ENCODE data around the gene PTPRN2. TPM values are rescaled to one million over a fixed set of nuclear protein-coding genes. Genes with fewer than 3 reads are reported as not detected.

Gene PTPRN2
- total RNA-seq, 2 experiments from 2014 or later, result 0.70 TPM; not detected in 1

DNA sequence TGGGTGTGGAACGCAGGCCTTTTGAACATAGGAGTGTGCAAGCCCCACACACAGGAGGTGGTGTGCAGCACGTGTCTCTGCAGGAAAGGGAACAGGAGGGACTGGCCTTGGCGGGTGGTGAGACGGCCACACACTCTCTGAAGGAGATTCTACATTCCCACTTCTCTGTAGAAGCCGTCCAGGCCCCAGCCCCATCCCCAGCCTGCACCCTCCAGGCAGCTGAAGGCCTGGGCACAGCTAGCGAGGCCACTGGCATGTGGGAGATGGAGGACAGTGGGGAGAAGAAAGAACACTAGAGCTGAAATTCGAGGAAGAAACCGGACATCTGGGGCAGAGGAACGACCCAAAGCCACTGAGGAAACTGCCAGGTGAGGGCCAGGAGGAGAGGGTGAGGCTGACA, 743.5 kb downstream of the PTPRN2 start:
- TF ChIP-seq EZH2phosphoT487 (IDR thresholded peaks at IDR 0.05; ENCODE audit: borderline replicate concordance, low read depth, low read length), result no peak
- TF ChIP-seq, protein P1, sequence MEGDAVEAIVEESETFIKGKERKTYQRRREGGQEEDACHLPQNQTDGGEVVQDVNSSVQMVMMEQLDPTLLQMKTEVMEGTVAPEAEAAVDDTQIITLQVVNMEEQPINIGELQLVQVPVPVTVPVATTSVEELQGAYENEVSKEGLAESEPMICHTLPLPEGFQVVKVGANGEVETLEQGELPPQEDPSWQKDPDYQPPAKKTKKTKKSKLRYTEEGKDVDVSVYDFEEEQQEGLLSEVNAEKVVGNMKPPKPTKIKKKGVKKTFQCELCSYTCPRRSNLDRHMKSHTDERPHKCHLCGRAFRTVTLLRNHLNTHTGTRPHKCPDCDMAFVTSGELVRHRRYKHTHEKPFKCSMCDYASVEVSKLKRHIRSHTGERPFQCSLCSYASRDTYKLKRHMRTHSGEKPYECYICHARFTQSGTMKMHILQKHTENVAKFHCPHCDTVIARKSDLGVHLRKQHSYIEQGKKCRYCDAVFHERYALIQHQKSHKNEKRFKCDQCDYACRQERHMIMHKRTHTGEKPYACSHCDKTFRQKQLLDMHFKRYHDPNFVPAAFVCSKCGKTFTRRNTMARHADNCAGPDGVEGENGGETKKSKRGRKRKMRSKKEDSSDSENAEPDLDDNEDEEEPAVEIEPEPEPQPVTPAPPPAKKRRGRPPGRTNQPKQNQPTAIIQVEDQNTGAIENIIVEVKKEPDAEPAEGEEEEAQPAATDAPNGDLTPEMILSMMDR (conservative IDR thresholded peaks at IDR 0.05; ENCODE audit: low read length), result no peak
- intact Hi-C loops (cut with micrococcal nuclease; ENCODE audit: unreplicated experiment), result no loop called here
- Histone ChIP-seq H3K4me3 (ENCODE audit: low read depth, low read length, poor library complexity, severe bottlenecking) (no peak overlapping the region), H3K4me1 (ENCODE audit: insufficient read depth, low read length, poor library complexity, severe bottlenecking) (no peaks in the 10 kb centered on the region), H4K20me1 (ENCODE audit: insufficient read depth, low read length) (no peaks in the 10 kb centered on the region), H3K9me2 (ENCODE audit: insufficient read depth, low read length) (no peaks in the 10 kb centered on the region), H3K9me3 (ENCODE audit: low read length) (0 out of 2 replicates have a peak, but pooled peaks cover 9% of the 10 kb centered on the region), H3K27ac (ENCODE audit: low read depth, low read length, poor library complexity, severe bottlenecking) (no peak overlapping the region), H2AFZ (ENCODE audit: low read length) (no peak overlapping the region), H3K36me3 (ENCODE audit: insufficient read depth, low read length) (no peaks in the 10 kb centered on the region), H3K79me2 (ENCODE audit: insufficient read depth, low read depth, low read length) (no peaks in the 10 kb centered on the region), H3K4me2 (ENCODE audit: low read length) (no peak overlapping the region)
- DNase-seq (ENCODE audit: low spot score), result no peak
- ChIA-PET POLR2A (no interaction called here), CTCF (ENCODE audit: unreplicated experiment) (no interaction called here)
- no TSS peak for BruUV-seq (replicated peaks)

DNA sequence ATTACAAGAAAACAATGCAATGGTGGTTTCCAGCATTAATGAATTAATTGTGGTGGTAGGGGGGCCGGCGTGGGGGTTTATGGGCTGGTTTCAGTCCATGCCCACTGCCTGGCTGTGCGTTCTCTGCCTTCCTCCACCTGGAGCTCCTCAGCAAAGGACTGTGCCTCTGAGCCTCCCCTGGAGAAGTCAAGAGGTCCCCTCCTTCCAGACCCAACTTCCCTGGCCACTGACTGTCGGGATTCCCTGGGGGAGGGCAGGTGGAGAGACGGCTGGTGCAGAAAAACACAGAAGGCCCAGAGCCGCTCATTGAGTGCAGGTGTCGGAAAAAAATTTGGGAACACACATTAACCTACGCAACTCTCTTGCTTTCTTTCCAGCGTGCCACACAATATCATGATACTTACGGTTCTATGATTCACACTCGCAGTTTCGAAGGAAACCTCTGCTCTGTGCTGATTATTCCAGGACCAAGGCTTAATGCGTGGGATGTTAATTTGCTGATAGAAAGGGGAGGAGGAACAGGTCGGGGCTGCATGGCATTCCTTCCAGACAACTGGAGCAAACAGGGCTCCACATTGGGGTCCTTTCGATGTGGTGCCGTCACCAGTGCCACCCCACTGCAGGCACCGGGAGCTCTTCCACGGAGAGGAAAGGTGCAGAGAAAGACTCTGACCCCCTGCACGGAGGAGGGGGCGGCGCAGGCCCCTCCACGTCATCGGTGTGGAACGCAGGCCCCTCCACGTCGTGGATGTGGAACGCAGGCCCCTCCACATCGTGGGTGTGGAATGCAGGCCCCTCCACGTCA, 744.1 kb downstream of the PTPRN2 start:
- H3K9me2 ChIP-seq (ENCODE audit: insufficient read depth, low read length), result no peaks in the 10 kb centered on the region
- H3K4me3 ChIP-seq (ENCODE audit: low read depth, low read length, poor library complexity, severe bottlenecking), result no peak overlapping the region
- CTCF ChIA-PET (ENCODE audit: unreplicated experiment), result no interaction called here
- no peak overlapping the region for H2AFZ ChIP-seq (ENCODE audit: low read length)
- intact Hi-C loops (cut with micrococcal nuclease; ENCODE audit: unreplicated experiment), result no loop called here
- 0 out of 2 replicates have a peak, but pooled peaks cover 9% of the 10 kb centered on the region for H3K9me3 ChIP-seq (ENCODE audit: low read length)
- BruUV-seq (replicated peaks), result no TSS peak
- H4K20me1 ChIP-seq (ENCODE audit: insufficient read depth, low read length), result no peaks in the 10 kb centered on the region
- H3K4me1 ChIP-seq (ENCODE audit: insufficient read depth, low read length, poor library complexity, severe bottlenecking), result no peaks in the 10 kb centered on the region
- POLR2A ChIA-PET, result no interaction called here
- H3K4me2 ChIP-seq (ENCODE audit: low read length), result no peak overlapping the region
- no peak for TF ChIP-seq EZH2phosphoT487 (IDR thresholded peaks at IDR 0.05; ENCODE audit: borderline replicate concordance, low read depth, low read length)
- TF ChIP-seq, protein P1 (conservative IDR thresholded peaks at IDR 0.05; ENCODE audit: low read length), result no peak
- H3K79me2 ChIP-seq (ENCODE audit: insufficient read depth, low read depth, low read length), result no peaks in the 10 kb centered on the region
- no peak for DNase-seq (ENCODE audit: low spot score)
- H3K27ac ChIP-seq (ENCODE audit: low read depth, low read length, poor library complexity, severe bottlenecking), result no peak overlapping the region
- no peaks in the 10 kb centered on the region for H3K36me3 ChIP-seq (ENCODE audit: insufficient read depth, low read length)

DNA sequence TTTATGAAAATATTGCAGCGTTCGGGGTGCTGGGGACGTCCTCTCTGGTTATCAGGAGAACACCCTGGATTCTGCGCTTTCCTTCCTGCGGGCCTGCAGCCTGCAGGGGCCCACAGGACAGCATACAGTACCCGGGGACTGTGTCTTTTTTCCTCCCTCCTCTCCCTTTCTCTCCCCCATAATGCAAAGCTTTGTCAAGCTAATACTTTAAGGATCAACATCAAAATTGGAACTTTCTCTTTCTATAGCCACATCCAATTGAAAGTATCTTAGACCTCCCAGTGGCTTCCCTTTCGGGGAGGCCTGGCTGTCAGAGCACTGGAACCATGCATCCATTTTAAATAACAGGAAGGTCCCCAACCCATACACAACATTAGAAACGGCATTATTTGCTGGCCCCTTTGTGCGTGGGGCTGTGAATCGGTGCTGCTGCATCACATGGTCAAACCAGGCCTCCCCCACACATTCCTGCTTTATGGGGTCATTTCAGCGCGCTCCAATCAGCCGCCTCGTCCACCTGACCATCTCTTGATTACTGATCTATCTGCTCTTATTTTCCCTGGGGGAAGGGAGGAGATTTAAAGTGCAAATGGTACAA, 745.8 kb downstream of the PTPRN2 start:
- no peaks in the 10 kb centered on the region for H3K36me3 ChIP-seq (ENCODE audit: insufficient read depth, low read length)
- BruUV-seq (replicated peaks), result no TSS peak
- intact Hi-C loops (cut with micrococcal nuclease; ENCODE audit: unreplicated experiment), result no loop called here
- H4K20me1 ChIP-seq (ENCODE audit: insufficient read depth, low read length), result no peaks in the 10 kb centered on the region
- ChIA-PET CTCF (ENCODE audit: unreplicated experiment) (no interaction called here), POLR2A (no interaction called here)
- TF ChIP-seq, protein P1 (conservative IDR thresholded peaks at IDR 0.05; ENCODE audit: low read length), result no peak
- TF ChIP-seq EZH2phosphoT487 (IDR thresholded peaks at IDR 0.05; ENCODE audit: borderline replicate concordance, low read depth, low read length), result no peak
- no peaks in the 10 kb centered on the region for H3K79me2 ChIP-seq (ENCODE audit: insufficient read depth, low read depth, low read length)
- H2AFZ ChIP-seq (ENCODE audit: low read length), result no peak overlapping the region
- no peaks in the 10 kb centered on the region for H3K4me1 ChIP-seq (ENCODE audit: insufficient read depth, low read length, poor library complexity, severe bottlenecking)
- no peak overlapping the region for H3K4me2 ChIP-seq (ENCODE audit: low read length)
- no peak overlapping the region for H3K4me3 ChIP-seq (ENCODE audit: low read depth, low read length, poor library complexity, severe bottlenecking)
- no peak overlapping the region for H3K27ac ChIP-seq (ENCODE audit: low read depth, low read length, poor library complexity, severe bottlenecking)
- DNase-seq (ENCODE audit: low spot score), result no peak
- no peaks in the 10 kb centered on the region for H3K9me2 ChIP-seq (ENCODE audit: insufficient read depth, low read length)
- 0 out of 2 replicates have a peak, but pooled peaks cover 9% of the 10 kb centered on the region for H3K9me3 ChIP-seq (ENCODE audit: low read length)

Data from OCI-LY7 (cell line).